Uterus (tissue), 4 donors: ENCODE data around the gene TMEM79. TPM values are rescaled to one million over a fixed set of nuclear protein-coding genes. Genes with fewer than 3 reads are reported as not detected.

Source experiments
- DNase-seq, 2 donors: peaks; one replicate each; pipeline ENCODE4 v3.0.0-alpha.2; 2019 to 2020
- H3K27ac ChIP-seq, 2 donors: fragments of 200-600 bp; sonication (generic); 1 replicate in 1 of 2; 2 replicates in 1 of 2; pipeline ENCODE4 v1.5.1; 2016 to 2018
- H3K27me3 ChIP-seq, 2 donors: fragments of 200-600 bp; sonication (generic); one replicate each; pipeline ENCODE4 v1.5.1; 2018 to 2019; ENCODE audit warnings: control low read depth in 1 of 2
- H3K36me3 ChIP-seq, 2 donors: fragments of 200-600 bp; sonication (generic); one replicate each; pipeline ENCODE4 v1.5.1; 2019; ENCODE audit warnings: control low read depth in 1 of 2
- H3K4me1 ChIP-seq, 2 donors: fragments of 200-600 bp; sonication (generic); one replicate each; pipeline ENCODE4 v1.5.1; 2018 to 2019; ENCODE audit warnings: control low read depth in 1 of 2
- H3K4me3 ChIP-seq, 2 donors: fragments of 200-600 bp; sonication (generic); 1 replicate in 1 of 2; 2 replicates in 1 of 2; pipeline ENCODE4 v1.5.1; 2018 to 2019; ENCODE audit warnings: mild to moderate bottlenecking in 1 of 2
- H3K9me3 ChIP-seq, 2 donors: fragments of 200-600 bp; sonication (generic); one replicate each; pipeline ENCODE4 v1.5.1; 2019; ENCODE audit warnings: control low read depth in 1 of 2
- CTCF ChIP-seq, 4 experiments: fragments of 200-600 bp in 2 of 4; fragments of 450-650 bp in 2 of 4; sonication (generic) in 2 of 4; IDR thresholded peaks; one replicate each; pipeline ENCODE4 v1.5.1; 2016 to 2019; ENCODE audit warnings: antibody characterized with exemption in 4 of 4, mild to moderate bottlenecking in 2 of 4, moderate library complexity in 1 of 4
- POLR2A ChIP-seq, 2 donors: fragments of 450-650 bp; IDR thresholded peaks; one replicate each; pipeline ENCODE4 v1.6.1; 2016; ENCODE audit warnings: antibody characterized with exemption in 2 of 2, mild to moderate bottlenecking in 1 of 2, moderate library complexity in 1 of 2
- intact Hi-C: fragments of 100-400 bp; cut with DNase I; formaldehyde crosslinking; loops from one replicate; pipeline ENCODE4 v1.15.1; 2023; ENCODE audit warnings: low total_unique reads
- total RNA-seq, 4 donors: library from RNA; depleted of rRNA in 3 of 4; stranded (reverse); fragments of >200 nt in 3 of 4; gene quantifications; one replicate each; pipeline versions ENCODE4 v1.1.0 to v1.2.4, GENCODE V29; 2014 to 2023
- donor health status: DM: yes; HTN: yes; CAD: no.

The TMEM79 gene
- total RNA-seq, 4 donors from 2014 or later = 0.26 to 2.7 (median 1.5) TPM

GRCh38 chr1:156242738-156243137 lies 41.4 kb upstream of the TMEM79 start:
- H3K4me3 ChIP-seq = no peak overlapping the region

GRCh38 chr1:156244126-156244525 lies 40.0 kb upstream of the TMEM79 start:
- peaks cover 0 to 5% of the 10 kb centered on the region in 2 donors for H3K4me1 ChIP-seq
- intact Hi-C loops = no loop called here
- H3K27me3 ChIP-seq = peaks cover 0 to 3% of the 10 kb centered on the region in 2 donors
- no peaks in the 10 kb centered on the region for H3K36me3 ChIP-seq
- no peak for TF ChIP-seq CTCF (IDR thresholded peaks at IDR 0.05)
- TF ChIP-seq POLR2A (IDR thresholded peaks at IDR 0.05) = no peak
- no peak overlapping the region for H3K4me3 ChIP-seq
- H3K9me3 ChIP-seq = no peaks in the 10 kb centered on the region
- DNase-seq = no peak
- H3K27ac ChIP-seq = no peak overlapping the region

More at GRCh38 chr1:156242738-156243137, 41.4 kb upstream of the TMEM79 start:
- no peaks in the 10 kb centered on the region for H3K9me3 ChIP-seq
- TF ChIP-seq POLR2A (IDR thresholded peaks at IDR 0.05) (no peak), CTCF (IDR thresholded peaks at IDR 0.05) (no peak)
- no peak overlapping the region for H3K27ac ChIP-seq
- H3K4me1 ChIP-seq = peaks cover 0 to 5% of the 10 kb centered on the region in 2 donors
- no peaks in the 10 kb centered on the region for H3K36me3 ChIP-seq
- intact Hi-C loops = no loop called here
- peaks cover 0 to 3% of the 10 kb centered on the region in 2 donors for H3K27me3 ChIP-seq
- DNase-seq = no peak

- H3K9me3 ChIP-seq = no peaks in the 10 kb centered on the region
- H3K4me1 ChIP-seq = peaks cover 0 to 5% of the 10 kb centered on the region in 2 donors
- intact Hi-C loops = no loop called here
- TF ChIP-seq CTCF (IDR thresholded peaks at IDR 0.05) = no peak
- no peak for TF ChIP-seq POLR2A (IDR thresholded peaks at IDR 0.05)
- no peak for DNase-seq
- H3K36me3 ChIP-seq = no peaks in the 10 kb centered on the region
- no peak overlapping the region for H3K27ac ChIP-seq
- no peak overlapping the region for H3K4me3 ChIP-seq
- peaks cover 0 to 3% of the 10 kb centered on the region in 2 donors for H3K27me3 ChIP-seq
These were observed 39.4 kb upstream of the TMEM79 start for GRCh38 chr1:156244712-156245111.

GRCh38 chr1:156245451-156246232 lies 38.5 kb upstream of the TMEM79 start:
- TF ChIP-seq CTCF (IDR thresholded peaks at IDR 0.05) = no peak
- TF ChIP-seq POLR2A (IDR thresholded peaks at IDR 0.05) = no peak
- peak overlapping the region in 1 of 2 donors; percentile 9 for H3K4me3 ChIP-seq
- peaks cover 0 to 5% of the 10 kb centered on the region in 2 donors for H3K4me1 ChIP-seq
- no peaks in the 10 kb centered on the region for H3K9me3 ChIP-seq
- no peaks in the 10 kb centered on the region for H3K36me3 ChIP-seq
- H3K27ac ChIP-seq = no peak overlapping the region
- DNase-seq = no peak
- intact Hi-C loops = no loop called here
- H3K27me3 ChIP-seq = peaks cover 0 to 3% of the 10 kb centered on the region in 2 donors

GRCh38 chr1:156246241-156246780 lies 37.8 kb upstream of the TMEM79 start:
- Histone ChIP-seq H3K4me3 (no peak overlapping the region), H3K36me3 (no peaks in the 10 kb centered on the region), H3K4me1 (peaks cover 0 to 5% of the 10 kb centered on the region in 2 donors), H3K27me3 (peaks cover 0 to 3% of the 10 kb centered on the region in 2 donors), H3K9me3 (no peaks in the 10 kb centered on the region), H3K27ac (no peak overlapping the region)
- DNase-seq = no peak
- TF ChIP-seq POLR2A (IDR thresholded peaks at IDR 0.05) (no peak), CTCF (IDR thresholded peaks at IDR 0.05) (no peak)
- intact Hi-C loops = no loop called here
